ENCODE results near the gene ARF3. TPM values are rescaled to one million over a fixed set of nuclear protein-coding genes. Genes with fewer than 3 reads are reported as not detected.

ARF3 gene
- total RNA-seq (24.7 and 28.1 TPM in 2 replicates), polyA plus RNA-seq (182 and 220 TPM in 2 replicates), polyA minus RNA-seq (ENCODE audit: low replicate concordance) (84.0 and 135 TPM in 2 replicates)
- 150 and 170 TPM in 2 replicates for polyA plus RNA-seq (2012)

DNA sequence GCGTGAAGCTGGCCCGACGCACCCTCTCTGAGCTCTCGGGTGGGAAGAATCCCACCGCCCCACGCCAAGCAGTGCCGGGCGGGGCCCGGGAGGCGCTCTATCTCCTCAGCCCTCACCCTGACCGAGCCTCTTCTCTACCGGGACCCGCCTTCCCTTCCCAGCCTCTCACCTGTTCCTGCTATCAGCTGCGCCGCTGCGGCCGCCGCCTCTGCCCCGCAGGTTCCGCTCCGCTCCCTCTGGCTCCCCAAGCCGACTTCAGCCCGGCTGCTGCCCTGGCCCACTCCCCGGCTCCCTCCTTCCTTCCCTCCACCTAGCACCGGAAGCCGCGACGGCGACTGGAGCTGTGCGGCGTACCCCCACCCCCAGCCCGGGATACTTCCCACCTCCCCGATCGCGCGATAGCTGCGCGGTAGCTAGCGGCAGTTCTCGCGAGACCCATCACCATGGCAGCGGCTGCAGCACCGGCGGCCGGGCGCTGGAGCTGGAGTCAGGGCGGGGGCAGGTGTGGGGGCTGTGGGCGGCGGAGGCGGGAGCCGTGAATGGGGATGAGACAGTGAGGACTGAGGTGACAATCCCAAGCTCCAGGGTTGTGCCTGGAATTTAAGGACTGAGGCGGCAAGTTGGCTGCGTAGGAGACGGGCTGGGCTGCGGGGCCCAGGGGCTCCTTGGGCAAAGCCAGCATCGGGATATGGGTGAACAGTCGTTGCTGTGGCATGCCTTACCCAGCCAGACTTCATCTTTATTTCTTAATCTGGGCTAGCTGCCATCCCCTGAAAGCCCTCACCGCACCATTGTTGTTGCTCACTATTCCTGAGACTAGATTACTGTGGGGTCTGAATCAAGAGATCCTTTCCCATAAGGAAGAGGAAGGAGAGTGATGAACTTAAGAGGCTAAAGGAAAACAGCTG, at the start of gene ARF3:
Gene ARF3, minus strand, starts transcription at position 347 of the 908 bp plus-strand sequence. CDS start 16,392 bp downstream, outside the sequence.
- peak within 1 kb of the TSS; percentile 83 for H3K27ac ChIP-seq (ENCODE audit: insufficient read depth, low read length)
- no peaks in the 10 kb centered on the region for H3K27me3 ChIP-seq (ENCODE audit: control insufficient read depth, insufficient read depth, low read length)
- peaks cover 9% of the 10 kb centered on the region for H3K4me1 ChIP-seq (ENCODE audit: control insufficient read depth, extremely low read depth, insufficient read depth, low read length)
- H3K4me3 ChIP-seq (replicated peaks in 1 of 4; ENCODE audit: control extremely low read depth in 1 of 4, insufficient read depth in 1 of 4, low read depth in 3 of 4, low read length in 4 of 4) = peak within 1 kb of the TSS; percentile 93 to 95 (median 94)
- H3K79me2 ChIP-seq (ENCODE audit: control insufficient read depth, insufficient read depth, low read length) = peaks cover 43% of the 10 kb centered on the region
- H3K4me2 ChIP-seq (ENCODE audit: extremely low read depth, insufficient read depth, low read length) = peak within 1 kb of the TSS; percentile 96
- peak within 1 kb of the TSS; percentile 91 for H3K9ac ChIP-seq (ENCODE audit: insufficient read depth, low read length)
- no peaks in the 10 kb centered on the region for H4K20me1 ChIP-seq (ENCODE audit: control insufficient read depth, extremely low read depth, insufficient read depth, low read length)
- TF ChIP-seq, protein P1, sequence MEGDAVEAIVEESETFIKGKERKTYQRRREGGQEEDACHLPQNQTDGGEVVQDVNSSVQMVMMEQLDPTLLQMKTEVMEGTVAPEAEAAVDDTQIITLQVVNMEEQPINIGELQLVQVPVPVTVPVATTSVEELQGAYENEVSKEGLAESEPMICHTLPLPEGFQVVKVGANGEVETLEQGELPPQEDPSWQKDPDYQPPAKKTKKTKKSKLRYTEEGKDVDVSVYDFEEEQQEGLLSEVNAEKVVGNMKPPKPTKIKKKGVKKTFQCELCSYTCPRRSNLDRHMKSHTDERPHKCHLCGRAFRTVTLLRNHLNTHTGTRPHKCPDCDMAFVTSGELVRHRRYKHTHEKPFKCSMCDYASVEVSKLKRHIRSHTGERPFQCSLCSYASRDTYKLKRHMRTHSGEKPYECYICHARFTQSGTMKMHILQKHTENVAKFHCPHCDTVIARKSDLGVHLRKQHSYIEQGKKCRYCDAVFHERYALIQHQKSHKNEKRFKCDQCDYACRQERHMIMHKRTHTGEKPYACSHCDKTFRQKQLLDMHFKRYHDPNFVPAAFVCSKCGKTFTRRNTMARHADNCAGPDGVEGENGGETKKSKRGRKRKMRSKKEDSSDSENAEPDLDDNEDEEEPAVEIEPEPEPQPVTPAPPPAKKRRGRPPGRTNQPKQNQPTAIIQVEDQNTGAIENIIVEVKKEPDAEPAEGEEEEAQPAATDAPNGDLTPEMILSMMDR (conservative IDR thresholded peaks at IDR 0.05 in 1 of 2, IDR thresholded peaks at IDR 0.05 in 1 of 2; ENCODE audit: low read depth in 1 of 2, low read length in 2 of 2) = no peak
- TF ChIP-seq EZH2 (IDR thresholded peaks at IDR 0.05; ENCODE audit: low read length, missing control alignments) = no peak
- no peaks in the 10 kb centered on the region for H3K9me3 ChIP-seq (ENCODE audit: control insufficient read depth, insufficient read depth, low read depth, low read length)
- peak; percentile 88 to 90 for DNase-seq (ENCODE audit: low read depth in 2 of 2)
- peak within 1 kb of the TSS; percentile 90 for H2AFZ ChIP-seq (ENCODE audit: low read length)
- H3K36me3 ChIP-seq (ENCODE audit: control insufficient read depth, insufficient read depth, low read length) = peaks cover 2% of the 10 kb centered on the region

DNA sequence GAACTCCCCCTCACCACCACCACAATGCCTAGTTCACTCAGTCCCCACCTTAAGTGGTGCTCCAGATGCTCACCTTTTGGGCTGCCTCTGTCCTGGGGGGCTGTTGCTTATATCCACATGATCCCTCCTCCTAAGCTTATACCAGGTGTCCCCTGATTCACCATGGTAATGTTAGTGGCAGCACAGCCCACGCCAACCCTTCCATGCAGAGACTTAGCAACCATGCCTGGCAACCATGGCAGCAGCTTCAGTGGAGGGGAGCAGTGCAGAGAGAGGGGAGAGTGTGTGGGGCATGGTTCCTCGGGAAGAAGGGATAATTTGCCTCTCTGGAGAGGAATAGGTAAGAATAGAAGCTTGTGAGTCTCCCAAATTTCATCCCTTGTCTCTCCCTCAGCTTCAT, 43.1 kb upstream of the ARF3 start:
- H3K9ac ChIP-seq (ENCODE audit: insufficient read depth, low read length) = no peak overlapping the region
- no peaks in the 10 kb centered on the region for H3K9me3 ChIP-seq (ENCODE audit: control insufficient read depth, insufficient read depth, low read depth, low read length)
- H3K79me2 ChIP-seq (ENCODE audit: control insufficient read depth, insufficient read depth, low read length) = no peaks in the 10 kb centered on the region
- TF ChIP-seq EZH2 (IDR thresholded peaks at IDR 0.05; ENCODE audit: low read length, missing control alignments) = no peak
- TF ChIP-seq, protein P1 (conservative IDR thresholded peaks at IDR 0.05 in 1 of 2, IDR thresholded peaks at IDR 0.05 in 1 of 2; ENCODE audit: low read depth in 1 of 2, low read length in 2 of 2) = no peak
- no peak overlapping the region for H3K4me2 ChIP-seq (ENCODE audit: extremely low read depth, insufficient read depth, low read length)
- no peak for DNase-seq (ENCODE audit: low read depth in 2 of 2)
- H3K27ac ChIP-seq (ENCODE audit: insufficient read depth, low read length) = no peak overlapping the region
- H2AFZ ChIP-seq (ENCODE audit: low read length) = no peak overlapping the region
- H3K36me3 ChIP-seq (ENCODE audit: control insufficient read depth, insufficient read depth, low read length) = peaks cover 14% of the 10 kb centered on the region
- peaks cover 14% of the 10 kb centered on the region for H3K4me1 ChIP-seq (ENCODE audit: control insufficient read depth, extremely low read depth, insufficient read depth, low read length)
- peaks cover 11% of the 10 kb centered on the region for H3K27me3 ChIP-seq (ENCODE audit: control insufficient read depth, insufficient read depth, low read length)
- H3K4me3 ChIP-seq (replicated peaks in 1 of 4; ENCODE audit: control extremely low read depth in 1 of 4, insufficient read depth in 1 of 4, low read depth in 3 of 4, low read length in 4 of 4) = no peak overlapping the region
- H4K20me1 ChIP-seq (ENCODE audit: control insufficient read depth, extremely low read depth, insufficient read depth, low read length) = no peaks in the 10 kb centered on the region

DNA sequence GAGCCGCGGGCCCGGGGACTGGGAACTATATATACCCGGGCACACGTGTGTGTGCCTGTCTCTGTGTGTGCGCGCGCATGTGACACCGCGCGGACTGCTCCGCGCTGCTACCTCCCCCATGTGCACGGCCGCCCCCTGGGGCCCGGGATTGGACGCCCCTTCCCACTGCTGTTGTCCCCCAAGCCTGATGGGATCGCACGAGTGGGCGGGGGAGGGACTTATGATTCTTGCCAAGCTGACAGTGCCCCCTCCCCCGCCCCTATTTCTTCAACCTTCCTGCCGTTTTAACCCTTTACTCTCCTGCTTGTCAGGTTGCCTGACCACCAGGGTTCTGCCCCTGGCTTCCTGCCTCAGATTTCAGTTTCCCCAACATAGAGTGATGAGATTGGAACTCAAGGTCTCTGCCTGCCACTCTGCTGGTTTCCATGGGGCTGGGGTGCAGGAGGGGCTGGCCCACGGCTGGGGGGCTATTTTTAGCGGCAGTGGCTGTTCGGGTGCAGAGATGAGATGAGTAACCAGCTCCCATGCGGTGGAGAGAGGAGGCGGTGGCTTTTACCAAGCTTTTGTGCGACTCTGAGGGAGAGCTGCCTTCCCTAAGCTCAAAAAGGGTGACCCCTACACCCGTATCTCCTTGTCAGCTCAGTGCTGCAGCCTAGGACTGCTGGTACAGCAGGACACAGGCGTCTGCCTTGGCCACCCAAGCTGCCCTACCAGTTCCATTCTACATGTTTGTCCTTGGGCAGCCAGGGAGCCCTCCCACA, 42.3 kb upstream of the ARF3 start, which contains the start of gene DDN:
Gene DDN, minus strand, starts transcription at position 5 of the 761 bp plus-strand sequence. CDS start 88 bp downstream, outside the sequence.
- peak within 1 kb of the TSS; percentile 75 for H3K4me2 ChIP-seq (ENCODE audit: extremely low read depth, insufficient read depth, low read length)
- H3K4me3 ChIP-seq (replicated peaks in 1 of 4; ENCODE audit: control extremely low read depth in 1 of 4, insufficient read depth in 1 of 4, low read depth in 3 of 4, low read length in 4 of 4) = peak within 1 kb of the TSS; percentile 6 to 47 (median 20)
- no peak within 1 kb of the TSS for H2AFZ ChIP-seq (ENCODE audit: low read length)
- no peak within 1 kb of the TSS for H3K27ac ChIP-seq (ENCODE audit: insufficient read depth, low read length)
- peaks cover 11% of the 10 kb centered on the region for H3K27me3 ChIP-seq (ENCODE audit: control insufficient read depth, insufficient read depth, low read length)
- no peaks in the 10 kb centered on the region for H3K9me3 ChIP-seq (ENCODE audit: control insufficient read depth, insufficient read depth, low read depth, low read length)
- H3K79me2 ChIP-seq (ENCODE audit: control insufficient read depth, insufficient read depth, low read length) = no peaks in the 10 kb centered on the region
- peaks cover 12% of the 10 kb centered on the region for H3K36me3 ChIP-seq (ENCODE audit: control insufficient read depth, insufficient read depth, low read length)
- TF ChIP-seq, protein P1 (conservative IDR thresholded peaks at IDR 0.05 in 1 of 2, IDR thresholded peaks at IDR 0.05 in 1 of 2; ENCODE audit: low read depth in 1 of 2, low read length in 2 of 2) = no peak
- TF ChIP-seq EZH2 (IDR thresholded peaks at IDR 0.05; ENCODE audit: low read length, missing control alignments) = no peak
- peaks cover 14% of the 10 kb centered on the region for H3K4me1 ChIP-seq (ENCODE audit: control insufficient read depth, extremely low read depth, insufficient read depth, low read length)
- no peak within 1 kb of the TSS for H3K9ac ChIP-seq (ENCODE audit: insufficient read depth, low read length)
- DNase-seq (ENCODE audit: low read depth in 2 of 2) = peak; percentile 17 to 52
- H4K20me1 ChIP-seq (ENCODE audit: control insufficient read depth, extremely low read depth, insufficient read depth, low read length) = no peaks in the 10 kb centered on the region
